GM12873 (cell line): ENCODE data around the gene MAMLD1.

Source experiments
- CTCF ChIP-seq: IDR thresholded peaks from 2 replicates; pipeline ENCODE4 v1.5.1; 2012; ENCODE audit warnings: low read depth, mild to moderate bottlenecking, moderate library complexity, low read length, control low read depth; ENCODE audit not compliant: insufficient read depth; ENCODE audit errors: missing control alignments

The MAMLD1 gene

GRCh38 chrX:150324919-150325318 lies 38.2 kb upstream of the MAMLD1 start:
- no peak for TF ChIP-seq CTCF

GRCh38 chrX:150326541-150327247 lies 36.4 kb upstream of the MAMLD1 start:
- TF ChIP-seq CTCF, result no peak

- no peak for TF ChIP-seq CTCF
Measured at GRCh38 chrX:150329282-150329681, 33.8 kb upstream of the MAMLD1 start.

GRCh38 chrX:150329868-150330267 lies 33.2 kb upstream of the MAMLD1 start:
- TF ChIP-seq CTCF, result no peak

- TF ChIP-seq CTCF, result no peak
Measured at GRCh38 chrX:150332023-150332422, 31.1 kb upstream of the MAMLD1 start.

GRCh38 chrX:150334100-150334499 lies 29.0 kb upstream of the MAMLD1 start:
- no peak for TF ChIP-seq CTCF

- no peak for TF ChIP-seq CTCF
Measured at GRCh38 chrX:150334981-150335380, 28.1 kb upstream of the MAMLD1 start.

- TF ChIP-seq CTCF, result no peak
Measured at GRCh38 chrX:150337026-150337425, 26.1 kb upstream of the MAMLD1 start.
